RWPE2 (cell line): ENCODE data around the gene SLC24A3.
A peak's percentile ranks its signal among the peaks of the same experiment; 100 is the strongest.

Experiments used
- ATAC-seq: fragments of 200-7000 bp; cut with Tn5 transposase; 3 replicates; pipeline ENCODE4 v1.9.1; 2021; ENCODE audit warnings: low read depth
- DNase-seq: peaks from one replicate; pipeline ENCODE4 v3.0.0-alpha.2; 2020; ENCODE audit warnings: low spot score
- H3K27ac ChIP-seq: fragments of 450-650 bp; 2 replicates; pipeline ENCODE4 v1.5.1; 2017; ENCODE audit warnings: mild to moderate bottlenecking; ENCODE audit not compliant: poor library complexity, severe bottlenecking
- H3K27me3 ChIP-seq: fragments of 250-450 bp; sonication (Bioruptor Pico); 2 replicates; pipeline ENCODE4 v1.5.1; 2021; ENCODE audit warnings: mild to moderate bottlenecking, moderate library complexity; ENCODE audit not compliant: insufficient read depth, poor library complexity, severe bottlenecking
- H3K36me3 ChIP-seq: fragments of 250-450 bp; sonication (Bioruptor Pico); 2 replicates; pipeline ENCODE4 v1.5.1; 2020; ENCODE audit warnings: low read depth, mild to moderate bottlenecking, moderate library complexity
- H3K4me1 ChIP-seq: fragments of 250-450 bp; sonication (Bioruptor Pico); 2 replicates; pipeline ENCODE4 v1.5.1; 2021; ENCODE audit warnings: mild to moderate bottlenecking, moderate library complexity; ENCODE audit not compliant: insufficient read depth, poor library complexity, severe bottlenecking
- H3K4me3 ChIP-seq: fragments of 250-450 bp; sonication (Bioruptor Pico); 2 replicates; pipeline ENCODE4 v1.5.1; 2021; ENCODE audit warnings: mild to moderate bottlenecking, moderate library complexity; ENCODE audit not compliant: severe bottlenecking
- H3K9me3 ChIP-seq: fragments of 250-450 bp; sonication (Bioruptor Pico); 2 replicates; pipeline ENCODE4 v1.5.1; 2021; ENCODE audit warnings: mild to moderate bottlenecking, moderate library complexity; ENCODE audit not compliant: severe bottlenecking
- CTCF ChIP-seq: fragments of 450-650 bp; IDR thresholded peaks from one replicate; pipeline ENCODE4 v1.5.1; 2017; ENCODE audit warnings: mild to moderate bottlenecking, moderate library complexity; ENCODE audit not compliant: poor library complexity, severe bottlenecking

SLC24A3 gene

GRCh38 chr20:19317237-19318069 is 105.0 kb downstream of the SLC24A3 start:
- Histone ChIP-seq H3K36me3 (no peaks in the 10 kb centered on the region), H3K9me3 (no peaks in the 10 kb centered on the region), H3K27ac (no peak overlapping the region), H3K27me3 (no peaks in the 10 kb centered on the region), H3K4me1 (peaks cover 8% of the 10 kb centered on the region), H3K4me3 (no peak overlapping the region)
- ATAC-seq (0 out of 3 replicates have a peak, but pooled peaks have one; percentile 26), DNase-seq (no peak)
- no peak for TF ChIP-seq CTCF

GRCh38 chr20:19318610-19319009 is 106.2 kb downstream of the SLC24A3 start:
- Histone ChIP-seq H3K4me3 (no peak overlapping the region), H3K4me1 (peaks cover 8% of the 10 kb centered on the region), H3K9me3 (no peaks in the 10 kb centered on the region), H3K27ac (no peak overlapping the region), H3K27me3 (no peaks in the 10 kb centered on the region), H3K36me3 (no peaks in the 10 kb centered on the region)
- no peak for DNase-seq
- ATAC-seq, result no peak
- TF ChIP-seq CTCF, result no peak

GRCh38 chr20:19320005-19320404 is 107.6 kb downstream of the SLC24A3 start:
- no peak for ATAC-seq
- Histone ChIP-seq H3K36me3 (no peaks in the 10 kb centered on the region), H3K4me3 (no peak overlapping the region), H3K9me3 (no peaks in the 10 kb centered on the region), H3K4me1 (peaks cover 1% of the 10 kb centered on the region), H3K27ac (no peak overlapping the region), H3K27me3 (no peaks in the 10 kb centered on the region)
- DNase-seq, result no peak
- TF ChIP-seq CTCF, result no peak

GRCh38 chr20:19321176-19321575 is 108.7 kb downstream of the SLC24A3 start:
- no peak overlapping the region for H3K4me3 ChIP-seq
- TF ChIP-seq CTCF, result no peak
- H3K27me3 ChIP-seq, result no peaks in the 10 kb centered on the region
- H3K9me3 ChIP-seq, result no peaks in the 10 kb centered on the region
- no peak overlapping the region for H3K27ac ChIP-seq
- ATAC-seq, result no peak
- DNase-seq, result no peak
- no peaks in the 10 kb centered on the region for H3K36me3 ChIP-seq
- H3K4me1 ChIP-seq, result no peaks in the 10 kb centered on the region
